Stimulated activated CD8-positive, alpha-beta memory T cell treated with anti-CD3 and anti-CD28 coated beads, Interleukin-15, amount 100 ng/mL, for 4 hours (primary cell): ENCODE results near the gene TRPM5.

ENCODE experiments used
- DNase-seq, 2 donors: peaks; one replicate each; pipeline ENCODE4 v3.0.0-alpha.2; 2020; ENCODE audit warnings: low read depth in 2 of 2

Gene TRPM5

GRCh38 chr11:2458321-2458720 is 14.0 kb upstream of the TRPM5 start:
- DNase-seq = no peak

DNA sequence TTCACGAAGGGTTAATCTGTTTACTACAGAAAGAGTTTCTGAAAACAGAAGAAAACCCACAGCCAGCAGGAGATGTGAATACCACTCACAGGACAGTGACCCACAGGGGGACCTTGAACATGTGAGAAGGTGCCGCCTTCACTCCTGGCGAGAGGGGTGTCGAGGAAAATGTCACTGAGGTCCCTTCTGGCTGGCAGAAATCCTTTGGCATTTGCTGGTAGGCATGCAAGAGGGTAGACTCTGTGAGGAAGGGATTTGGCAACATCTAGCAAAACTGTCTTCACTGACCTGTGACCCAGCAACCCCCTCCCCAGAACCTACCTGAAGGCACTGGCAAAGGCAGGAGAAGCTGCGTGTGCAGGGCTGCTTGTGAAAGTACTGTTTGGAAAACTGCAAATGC is 9.1 kb upstream of the TRPM5 start:
- no peak for DNase-seq

DNA sequence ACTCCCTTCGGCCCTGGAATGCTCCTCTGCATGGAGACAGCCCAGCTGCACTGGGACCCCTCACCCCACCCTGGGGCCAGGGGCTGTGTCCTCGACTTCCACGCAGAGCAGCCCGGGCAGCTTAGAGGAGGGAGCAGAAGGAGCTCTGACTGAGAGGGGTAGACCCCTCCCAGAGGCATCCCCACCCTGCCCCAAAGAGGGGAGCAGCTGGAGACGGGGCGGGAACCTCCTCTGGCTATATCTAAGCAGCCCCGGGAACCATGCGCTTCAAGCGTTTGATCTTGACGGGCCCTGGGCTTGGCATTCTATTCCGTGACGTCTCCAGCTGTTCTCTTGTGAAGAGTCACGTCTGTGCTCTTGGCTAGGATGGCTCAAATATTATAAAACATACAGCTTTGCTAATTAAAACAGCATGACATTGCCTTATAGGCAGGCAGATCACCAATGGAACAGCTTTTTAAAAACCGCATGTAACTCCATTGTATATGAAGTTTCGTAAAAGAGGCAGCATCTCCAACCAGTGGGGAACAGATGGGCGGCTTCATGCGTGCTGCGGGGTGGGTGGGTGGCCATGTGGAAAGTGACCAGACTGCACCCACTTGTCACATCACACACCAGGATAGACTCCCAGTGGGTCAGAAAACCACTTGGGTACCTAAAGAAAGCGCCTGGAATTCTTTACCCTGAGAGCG is 8.2 kb upstream of the TRPM5 start:
- DNase-seq = no peak

GRCh38 chr11:2451916-2452315 is 7.6 kb upstream of the TRPM5 start:
- DNase-seq = no peak

GRCh38 chr11:2451336-2451735 is 7.0 kb upstream of the TRPM5 start:
- no peak for DNase-seq

- DNase-seq = no peak
Measured at GRCh38 chr11:2450321-2451041, 6.2 kb upstream of the TRPM5 start.

DNA sequence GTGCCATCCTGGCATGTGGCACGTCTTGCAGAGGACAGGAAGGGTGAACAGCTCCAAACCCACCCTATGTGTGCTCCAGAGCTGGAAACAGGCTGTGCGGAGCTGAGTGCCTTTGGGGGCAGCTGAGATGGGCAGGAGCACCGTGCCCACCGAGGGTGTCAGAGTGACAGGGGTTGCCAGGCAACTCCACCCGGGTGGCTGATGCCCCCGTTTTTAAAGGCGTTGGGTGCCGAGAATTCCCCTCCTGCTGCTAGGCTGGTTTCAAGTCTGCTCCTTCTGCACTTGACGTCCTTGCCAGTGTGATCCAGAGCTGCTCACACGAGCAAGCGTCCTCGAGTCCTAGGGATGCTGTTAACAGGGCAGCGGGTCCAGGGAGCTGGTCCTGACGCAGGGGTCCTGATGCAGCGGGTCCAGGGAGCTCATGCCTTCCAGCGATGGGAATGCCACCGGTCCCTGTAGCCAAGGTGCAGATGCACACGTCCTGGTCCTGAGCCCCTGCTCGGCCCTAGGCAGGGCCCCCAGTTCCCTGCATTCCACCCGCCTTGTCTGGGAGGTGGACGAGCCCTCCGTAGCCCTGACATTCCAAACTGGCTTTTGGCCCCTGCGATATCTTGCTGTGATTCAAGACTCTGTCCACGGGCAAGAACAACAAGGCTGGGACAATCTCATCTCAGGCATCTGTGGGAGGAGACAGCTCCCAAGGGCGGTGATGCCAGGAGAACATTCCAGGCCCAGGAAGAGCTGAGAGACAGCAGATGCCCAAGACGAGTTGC is 5.4 kb upstream of the TRPM5 start:
- no peak for DNase-seq

DNA sequence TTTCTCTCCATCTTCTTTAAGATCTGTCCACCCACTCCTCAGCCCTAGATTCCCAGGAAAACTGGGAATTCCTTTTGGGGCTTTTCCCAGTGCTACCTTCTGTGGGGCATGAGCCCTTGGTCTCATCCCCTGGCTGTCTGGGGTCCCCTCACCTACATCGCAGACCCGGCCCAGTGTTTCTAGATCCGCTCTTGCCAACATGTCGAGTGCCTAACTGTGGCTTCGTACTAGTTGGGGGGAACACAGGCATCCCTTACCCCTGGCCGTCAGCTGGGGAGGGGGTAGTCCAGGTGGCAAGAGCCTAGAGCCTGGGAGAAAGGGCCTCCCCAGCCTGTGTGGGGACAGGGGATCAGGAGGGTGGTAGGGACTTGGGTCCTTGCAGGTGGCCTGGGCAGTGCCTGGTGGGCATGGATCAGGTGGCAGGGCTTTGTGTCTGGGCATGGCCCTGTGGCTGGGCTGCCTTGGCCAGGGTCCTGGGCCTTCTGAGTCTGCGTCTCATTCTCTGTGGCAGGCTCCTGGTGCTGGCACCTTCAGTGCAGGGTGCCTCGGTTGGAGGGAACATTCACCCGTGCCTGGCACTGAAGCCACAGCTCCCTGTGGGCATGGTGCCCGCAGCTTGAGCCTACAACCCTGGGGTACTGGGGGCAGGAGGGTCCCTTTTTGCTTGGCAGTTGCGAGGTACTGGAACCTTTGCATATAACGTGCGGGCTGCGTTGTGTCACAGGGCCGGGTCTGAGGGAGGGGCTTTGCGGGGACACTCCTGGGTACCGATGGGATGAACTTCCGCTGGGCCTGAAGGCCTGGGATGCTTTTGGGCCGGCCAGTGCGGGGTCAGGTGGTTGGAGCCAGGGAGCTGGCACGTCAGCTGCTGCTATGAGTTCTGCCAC is 4.6 kb upstream of the TRPM5 start:
- no peak for DNase-seq

DNA sequence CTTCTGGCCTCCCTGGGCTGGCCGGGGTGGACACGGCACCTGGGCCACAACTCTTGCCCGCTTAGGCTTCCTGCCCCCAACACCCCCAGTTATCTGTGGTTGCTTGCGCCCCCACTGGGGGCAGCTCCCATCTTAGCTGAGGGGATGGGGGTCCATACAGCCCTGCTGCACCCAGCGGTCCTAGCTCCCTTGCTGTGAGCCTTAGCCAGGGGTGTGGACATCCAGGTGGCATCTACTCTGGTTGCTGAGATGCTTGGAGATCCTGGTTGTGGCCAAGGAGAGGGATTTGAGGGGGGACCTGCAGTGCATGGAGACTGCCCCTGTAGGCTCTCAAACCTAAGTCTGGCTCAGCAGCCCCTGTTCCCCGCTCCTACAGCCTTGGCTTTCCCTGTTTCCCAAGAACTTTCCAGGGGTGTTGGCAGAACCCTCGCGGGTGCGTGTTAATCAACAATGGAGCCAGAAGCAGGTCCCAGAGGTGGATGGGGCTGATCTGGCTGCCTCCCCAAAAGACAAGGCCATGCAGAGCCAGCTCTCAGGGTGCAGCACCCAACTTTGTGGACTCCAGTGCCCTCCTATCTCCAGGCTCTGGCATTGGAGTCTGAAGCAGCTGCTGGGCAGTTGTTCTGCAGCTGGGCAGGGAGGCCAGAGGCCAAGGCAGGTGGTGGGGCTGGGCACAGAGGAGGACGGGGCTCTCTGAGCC is 3.8 kb upstream of the TRPM5 start:
- no peak for DNase-seq

GRCh38 chr11:2447253-2447950 is 3.1 kb upstream of the TRPM5 start:
- no peak for DNase-seq

GRCh38 chr11:2446590-2447252 is 2.4 kb upstream of the TRPM5 start:
- DNase-seq = no peak

- DNase-seq = no peak
Measured at GRCh38 chr11:2445746-2446551, 1.6 kb upstream of the TRPM5 start.

DNA sequence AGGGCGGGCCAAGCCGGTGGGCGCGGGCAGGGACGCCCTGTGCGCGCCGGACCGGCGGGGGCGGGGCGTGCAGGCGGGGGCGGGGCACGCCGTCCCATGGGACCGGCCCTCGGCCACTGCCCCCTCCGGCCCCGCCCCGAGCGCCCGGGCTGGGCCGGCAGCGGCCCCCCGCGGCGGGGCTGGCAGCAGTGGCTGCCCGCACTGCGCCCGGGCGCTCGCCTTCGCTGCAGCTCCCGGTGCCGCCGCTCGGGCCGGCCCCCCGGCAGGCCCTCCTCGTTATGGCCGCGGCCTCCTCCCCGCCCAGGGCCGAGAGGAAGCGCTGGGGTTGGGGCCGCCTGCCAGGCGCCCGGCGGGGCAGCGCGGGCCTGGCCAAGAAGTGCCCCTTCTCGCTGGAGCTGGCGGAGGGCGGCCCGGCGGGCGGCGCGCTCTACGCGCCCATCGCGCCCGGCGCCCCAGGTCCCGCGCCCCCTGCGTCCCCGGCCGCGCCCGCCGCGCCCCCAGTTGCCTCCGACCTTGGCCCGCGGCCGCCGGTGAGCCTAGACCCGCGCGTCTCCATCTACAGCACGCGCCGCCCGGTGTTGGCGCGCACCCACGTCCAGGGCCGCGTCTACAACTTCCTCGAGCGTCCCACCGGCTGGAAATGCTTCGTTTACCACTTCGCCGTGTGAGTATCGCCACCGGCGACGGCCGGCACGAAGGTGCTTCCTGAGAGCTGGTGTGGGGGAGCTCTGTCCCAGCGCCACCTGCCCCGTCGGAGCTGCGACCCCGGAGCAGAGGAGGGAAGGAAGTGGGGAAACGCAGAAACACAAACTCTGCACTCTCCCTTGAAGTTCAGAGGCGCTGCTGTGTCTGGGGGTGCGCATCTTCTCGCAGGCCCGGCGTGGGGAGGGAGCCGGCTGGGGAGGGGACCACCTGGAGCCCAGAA is 769 bp upstream of the TRPM5 start, which contains the start of gene KCNQ1:
Gene KCNQ1, plus strand, starts transcription at position 188 of the 925 bp plus-strand sequence. Its CDS starts 91 bp downstream, at position 279.
- no peak for DNase-seq

DNA sequence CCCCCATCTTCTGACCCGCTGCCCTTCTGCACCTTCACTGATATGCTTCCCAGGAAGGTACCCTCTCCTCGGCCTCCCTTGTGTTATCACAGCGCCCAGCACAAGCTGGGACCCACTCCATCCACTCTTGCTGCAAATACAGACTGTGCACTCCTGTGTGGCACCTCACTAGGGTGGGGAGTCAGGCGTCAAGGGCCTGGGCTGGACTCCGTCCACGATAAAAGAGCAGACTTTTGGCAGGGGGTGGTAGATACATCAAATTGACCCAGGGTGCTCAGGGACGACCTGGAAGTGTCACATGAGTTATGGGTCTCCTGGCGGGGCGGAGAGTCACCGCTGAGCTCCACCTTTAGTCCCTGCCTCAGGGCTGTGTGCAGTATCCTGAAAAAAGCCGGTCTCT is 908 bp downstream of the TRPM5 start:
- no peak for DNase-seq

GRCh38 chr11:2442589-2442988 is 1.7 kb downstream of the TRPM5 start:
- no peak for DNase-seq

GRCh38 chr11:2441171-2441570 is 3.1 kb downstream of the TRPM5 start:
- DNase-seq = no peak

- DNase-seq = no peak
Measured at GRCh38 chr11:2440646-2441045, 3.7 kb downstream of the TRPM5 start.

- no peak for DNase-seq
Measured at GRCh38 chr11:2439820-2440219, 4.5 kb downstream of the TRPM5 start.
